Spleen (tissue), 7 donors: ENCODE data around the gene GNPTAB.

Experiments used
- POLR2A ChIP-seq, 3 donors: fragments of 450-650 bp; IDR thresholded peaks; one replicate each; pipeline ENCODE4 v1.5.1; 2017; ENCODE audit warnings: antibody characterized with exemption in 3 of 3, mild to moderate bottlenecking in 1 of 3
- POLR2AphosphoS5 ChIP-seq, 3 donors: sonication (generic); formaldehyde crosslinking; IDR thresholded peaks; one replicate each; pipeline ENCODE4 v1.5.1; 2017; ENCODE audit warnings: antibody characterized with exemption in 3 of 3
- TF ChIP-seq, protein P1 (sequence below), 11 experiments: fragments of 200-600 bp in 7 of 11; fragments of 450-650 bp in 4 of 11; sonication (generic) in 4 of 11; IDR thresholded peaks in 8 of 11; conservative IDR thresholded peaks in 3 of 11; 1 replicate in 7 of 11; 2 replicates in 4 of 11; pipeline versions ENCODE4 v1.4.0 to v1.8.0; 2016 to 2021; ENCODE audit warnings: antibody characterized with exemption in 11 of 11, inconsistent platforms in 4 of 11, mild to moderate bottlenecking in 1 of 11
- donor health status: DM: no; HTN: no; CAD: no; lungs with moderate emphysema.
- donor health status: DM: no; HTN: no; CAD: no.
- donor health status: DM: no; HTN: no; CAD: no.

DNA sequence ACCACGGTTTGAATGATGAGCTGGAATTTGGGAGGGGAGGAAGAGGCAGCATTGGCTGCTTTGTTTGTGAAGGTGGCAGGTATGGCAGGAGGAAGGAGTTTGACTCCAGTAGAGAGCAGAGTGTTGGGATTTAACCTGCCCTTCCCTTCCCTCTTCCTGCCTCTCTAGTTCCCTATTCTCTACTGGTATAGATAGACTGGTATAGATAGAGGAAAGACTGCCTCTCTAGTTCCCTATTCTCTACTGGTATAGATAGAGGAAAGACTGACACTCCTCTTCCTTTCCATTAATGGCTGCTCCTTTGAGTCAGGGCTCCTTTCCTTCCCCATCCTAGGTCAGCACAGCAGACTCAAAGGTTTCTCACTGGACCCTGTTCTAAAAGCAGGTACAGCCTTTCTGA lies 83.1 kb downstream of the GNPTAB start:
- TF ChIP-seq, protein P1, sequence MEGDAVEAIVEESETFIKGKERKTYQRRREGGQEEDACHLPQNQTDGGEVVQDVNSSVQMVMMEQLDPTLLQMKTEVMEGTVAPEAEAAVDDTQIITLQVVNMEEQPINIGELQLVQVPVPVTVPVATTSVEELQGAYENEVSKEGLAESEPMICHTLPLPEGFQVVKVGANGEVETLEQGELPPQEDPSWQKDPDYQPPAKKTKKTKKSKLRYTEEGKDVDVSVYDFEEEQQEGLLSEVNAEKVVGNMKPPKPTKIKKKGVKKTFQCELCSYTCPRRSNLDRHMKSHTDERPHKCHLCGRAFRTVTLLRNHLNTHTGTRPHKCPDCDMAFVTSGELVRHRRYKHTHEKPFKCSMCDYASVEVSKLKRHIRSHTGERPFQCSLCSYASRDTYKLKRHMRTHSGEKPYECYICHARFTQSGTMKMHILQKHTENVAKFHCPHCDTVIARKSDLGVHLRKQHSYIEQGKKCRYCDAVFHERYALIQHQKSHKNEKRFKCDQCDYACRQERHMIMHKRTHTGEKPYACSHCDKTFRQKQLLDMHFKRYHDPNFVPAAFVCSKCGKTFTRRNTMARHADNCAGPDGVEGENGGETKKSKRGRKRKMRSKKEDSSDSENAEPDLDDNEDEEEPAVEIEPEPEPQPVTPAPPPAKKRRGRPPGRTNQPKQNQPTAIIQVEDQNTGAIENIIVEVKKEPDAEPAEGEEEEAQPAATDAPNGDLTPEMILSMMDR (IDR thresholded peaks at IDR 0.05 in 8 of 11, conservative IDR thresholded peaks at IDR 0.05 in 3 of 11) = no peak
- TF ChIP-seq POLR2AphosphoS5 (IDR thresholded peaks at IDR 0.05) (no peak), POLR2A (IDR thresholded peaks at IDR 0.05) (no peak)
